Progenitor cell of endocrine pancreas (in vitro differentiated cells): Measurements from ENCODE around the gene NHSL2. TPM values are rescaled to one million over a fixed set of nuclear protein-coding genes. Genes with fewer than 3 reads are reported as not detected.

ENCODE experiments used
- DNase-seq: peaks from one replicate; pipeline ENCODE4 v3.0.0; 2021; ENCODE audit warnings: low spot score; ENCODE audit not compliant: unreplicated experiment
- H3K27ac Mint-ChIP-seq: 2 replicates; pipeline ENCODE4 v1.8.0; 2021; ENCODE audit warnings: mild to moderate bottlenecking, moderate library complexity, mixed read lengths
- H3K27me3 Mint-ChIP-seq: 2 replicates; pipeline ENCODE4 v1.8.0; 2021; ENCODE audit warnings: mixed read lengths
- H3K36me3 Mint-ChIP-seq: 2 replicates; pipeline ENCODE4 v1.8.0; 2022; ENCODE audit warnings: mixed read lengths; ENCODE audit not compliant: insufficient read depth
- H3K4me1 Mint-ChIP-seq: 2 replicates; pipeline ENCODE4 v1.8.0; 2021; ENCODE audit warnings: low read depth, mixed read lengths
- H3K4me3 Mint-ChIP-seq: 2 replicates; pipeline ENCODE4 v1.8.0; 2021; ENCODE audit warnings: low read depth, mild to moderate bottlenecking, moderate library complexity, mixed read lengths
- H3K9me3 Mint-ChIP-seq: 2 replicates; pipeline ENCODE4 v1.8.0; 2021; ENCODE audit warnings: low read depth, mixed read lengths
- total RNA-seq: library from RNA; stranded (reverse); gene quantifications from 2 replicates; pipeline ENCODE4 v1.2.1, GENCODE V29; 2021
- TF ChIP-seq, protein P1 (sequence below): fragments of 200-600 bp; sonication (generic); IDR thresholded peaks from one replicate; pipeline ENCODE4 v1.5.0; 2021; ENCODE audit warnings: antibody characterized with exemption, mild to moderate bottlenecking; ENCODE audit not compliant: unreplicated experiment

NHSL2 gene
- total RNA-seq, 1 donor from 2014 or later, result 3.4 TPM

DNA sequence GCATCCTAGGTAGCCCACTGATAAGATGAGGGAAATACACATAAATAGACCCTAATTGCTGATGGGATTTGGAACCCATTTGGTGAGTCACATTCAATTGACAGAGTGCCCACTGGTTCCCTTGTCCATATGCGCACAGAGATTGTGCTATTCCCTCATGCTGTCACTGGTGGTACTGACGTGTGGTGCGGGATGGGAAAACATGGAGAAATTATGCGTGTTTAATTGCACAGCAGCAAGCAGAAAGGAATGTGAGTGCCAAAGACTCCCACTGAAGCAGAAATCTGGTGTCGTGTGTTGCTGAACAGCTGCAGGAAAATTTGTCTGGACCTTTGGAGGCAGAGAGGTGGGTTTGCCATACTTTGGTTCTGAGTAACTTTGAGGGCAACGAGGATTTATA lies 92.2 kb downstream of the NHSL2 start:
- H3K4me1 Mint-ChIP-seq, result no peaks in the 10 kb centered on the region
- peaks cover 6% of the 10 kb centered on the region for H3K9me3 Mint-ChIP-seq
- no peak overlapping the region for H3K4me3 Mint-ChIP-seq
- no peaks in the 10 kb centered on the region for H3K36me3 Mint-ChIP-seq
- no peaks in the 10 kb centered on the region for H3K27me3 Mint-ChIP-seq
- no peak for DNase-seq
- H3K27ac Mint-ChIP-seq, result no peak overlapping the region
- TF ChIP-seq, protein P1, sequence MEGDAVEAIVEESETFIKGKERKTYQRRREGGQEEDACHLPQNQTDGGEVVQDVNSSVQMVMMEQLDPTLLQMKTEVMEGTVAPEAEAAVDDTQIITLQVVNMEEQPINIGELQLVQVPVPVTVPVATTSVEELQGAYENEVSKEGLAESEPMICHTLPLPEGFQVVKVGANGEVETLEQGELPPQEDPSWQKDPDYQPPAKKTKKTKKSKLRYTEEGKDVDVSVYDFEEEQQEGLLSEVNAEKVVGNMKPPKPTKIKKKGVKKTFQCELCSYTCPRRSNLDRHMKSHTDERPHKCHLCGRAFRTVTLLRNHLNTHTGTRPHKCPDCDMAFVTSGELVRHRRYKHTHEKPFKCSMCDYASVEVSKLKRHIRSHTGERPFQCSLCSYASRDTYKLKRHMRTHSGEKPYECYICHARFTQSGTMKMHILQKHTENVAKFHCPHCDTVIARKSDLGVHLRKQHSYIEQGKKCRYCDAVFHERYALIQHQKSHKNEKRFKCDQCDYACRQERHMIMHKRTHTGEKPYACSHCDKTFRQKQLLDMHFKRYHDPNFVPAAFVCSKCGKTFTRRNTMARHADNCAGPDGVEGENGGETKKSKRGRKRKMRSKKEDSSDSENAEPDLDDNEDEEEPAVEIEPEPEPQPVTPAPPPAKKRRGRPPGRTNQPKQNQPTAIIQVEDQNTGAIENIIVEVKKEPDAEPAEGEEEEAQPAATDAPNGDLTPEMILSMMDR, result no peak

DNA sequence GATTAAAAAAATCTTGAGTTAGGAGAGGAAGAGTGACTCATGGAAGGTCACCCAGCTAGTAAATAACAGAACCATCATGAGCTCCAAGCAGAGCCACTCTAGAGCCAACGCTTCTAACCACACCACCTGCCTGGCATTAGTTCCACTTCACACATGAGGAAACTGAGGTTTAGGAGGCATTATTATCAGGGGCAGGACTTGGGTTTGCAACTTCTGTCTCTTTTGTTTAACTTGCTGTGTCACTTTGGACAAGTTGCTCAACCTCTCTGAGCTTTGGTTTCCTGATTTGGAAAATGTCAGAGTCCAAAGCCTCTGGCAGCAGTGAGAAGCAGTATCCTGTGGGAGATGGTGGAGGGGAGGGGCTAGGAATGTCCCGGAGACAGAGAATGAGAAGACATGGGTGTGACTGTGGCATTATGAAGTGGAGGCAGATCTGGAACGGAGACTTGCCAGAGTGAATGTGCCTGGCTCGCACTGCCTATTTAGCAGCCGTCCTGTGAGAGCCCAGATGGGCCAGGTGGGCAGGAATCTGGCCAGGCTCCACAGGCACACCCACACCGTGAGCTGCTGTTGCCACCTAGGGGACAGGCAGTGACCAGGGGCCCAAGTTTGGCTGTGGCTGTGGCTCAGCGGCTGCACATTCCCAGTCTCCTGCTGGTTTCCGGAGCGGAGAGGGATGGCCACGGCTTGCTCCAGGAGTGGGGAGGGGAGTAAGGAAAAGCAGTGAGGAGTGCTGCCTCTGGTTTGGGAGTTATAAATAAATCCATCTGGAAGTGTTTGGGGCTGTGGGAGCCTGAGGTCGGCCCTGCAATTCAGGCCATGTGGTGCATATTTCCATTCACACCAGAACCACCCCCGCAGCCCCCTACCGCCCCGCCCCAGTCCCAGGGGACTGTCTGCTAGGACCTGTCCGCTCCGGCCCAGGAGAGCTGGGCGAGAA lies 93.4 kb downstream of the NHSL2 start:
- H3K4me1 Mint-ChIP-seq, result no peaks in the 10 kb centered on the region
- H3K9me3 Mint-ChIP-seq, result peaks cover 10% of the 10 kb centered on the region
- H3K4me3 Mint-ChIP-seq, result no peak overlapping the region
- H3K27ac Mint-ChIP-seq, result no peak overlapping the region
- no peaks in the 10 kb centered on the region for H3K27me3 Mint-ChIP-seq
- DNase-seq, result no peak
- no peaks in the 10 kb centered on the region for H3K36me3 Mint-ChIP-seq
- TF ChIP-seq, protein P1, result peak; percentile 46

DNA sequence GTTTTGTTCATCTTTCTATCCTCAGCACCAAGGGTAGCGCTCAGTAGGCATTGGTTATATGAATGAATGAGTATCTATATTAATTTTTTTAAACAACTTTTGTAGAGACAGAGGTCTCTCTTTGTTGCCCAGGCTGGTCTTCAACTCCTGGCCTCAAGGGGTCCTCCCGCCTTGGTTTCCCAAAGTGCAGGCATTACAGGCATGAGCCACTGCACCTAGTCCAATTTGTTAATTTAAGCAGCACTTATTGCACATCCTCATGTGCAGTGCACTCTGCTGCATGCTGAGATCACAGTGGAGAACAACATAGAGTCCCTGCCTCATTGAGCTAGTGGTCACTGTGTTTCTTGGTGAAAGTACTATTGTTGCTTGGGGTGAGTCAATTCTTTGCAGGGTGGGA lies 94.4 kb downstream of the NHSL2 start:
- peaks cover 2% of the 10 kb centered on the region for H3K36me3 Mint-ChIP-seq
- no peak overlapping the region for H3K27ac Mint-ChIP-seq
- no peaks in the 10 kb centered on the region for H3K4me1 Mint-ChIP-seq
- H3K4me3 Mint-ChIP-seq, result no peak overlapping the region
- TF ChIP-seq, protein P1, result no peak
- H3K27me3 Mint-ChIP-seq, result no peaks in the 10 kb centered on the region
- DNase-seq, result no peak
- H3K9me3 Mint-ChIP-seq, result peaks cover 13% of the 10 kb centered on the region

DNA sequence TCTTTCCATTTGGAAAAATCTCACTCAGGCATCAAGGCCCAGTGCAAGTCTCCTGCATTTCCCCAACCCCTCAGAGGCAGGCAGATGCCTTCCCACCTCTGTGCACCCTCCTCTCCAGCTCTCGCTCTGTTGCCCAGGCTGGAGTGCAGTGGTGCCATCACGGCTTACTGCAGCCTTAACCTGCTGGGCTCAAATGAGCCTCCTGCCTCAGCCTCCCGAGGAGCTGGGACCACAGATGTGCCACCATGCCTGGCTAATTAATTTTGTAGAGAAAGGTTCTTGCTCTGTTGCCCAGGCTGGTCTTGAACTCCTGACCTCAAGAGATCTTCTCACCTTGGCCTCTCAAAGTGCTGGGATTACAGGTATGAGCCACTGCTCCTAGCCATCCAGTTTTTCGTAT lies 95.8 kb downstream of the NHSL2 start:
- Mint-ChIP-seq H3K4me3 (no peak overlapping the region), H3K27ac (no peak overlapping the region), H3K9me3 (peaks cover 13% of the 10 kb centered on the region), H3K4me1 (no peaks in the 10 kb centered on the region), H3K27me3 (no peaks in the 10 kb centered on the region), H3K36me3 (peaks cover 2% of the 10 kb centered on the region)
- TF ChIP-seq, protein P1, result no peak
- no peak for DNase-seq

DNA sequence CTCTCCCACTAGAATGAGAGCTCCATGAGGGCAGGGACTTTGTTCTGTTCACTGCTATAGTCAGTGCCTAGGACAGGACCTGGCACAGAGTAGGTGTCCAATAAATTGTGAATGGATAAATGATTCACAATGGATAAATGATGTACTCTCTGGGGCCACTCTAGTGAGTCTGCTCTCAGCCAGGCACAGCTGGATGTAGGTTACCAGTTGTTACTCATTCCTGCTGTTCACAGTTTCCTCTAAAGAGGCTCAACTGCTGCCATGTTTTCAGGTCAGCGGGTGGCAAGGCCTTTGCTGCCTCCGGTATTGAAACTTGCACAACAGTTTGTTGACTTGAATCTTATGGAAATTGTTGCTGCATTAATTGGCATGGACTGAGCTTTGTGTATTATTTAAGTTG lies 99.1 kb downstream of the NHSL2 start:
- no peak overlapping the region for H3K27ac Mint-ChIP-seq
- no peak for DNase-seq
- peaks cover 20% of the 10 kb centered on the region for H3K9me3 Mint-ChIP-seq
- no peaks in the 10 kb centered on the region for H3K27me3 Mint-ChIP-seq
- TF ChIP-seq, protein P1, result no peak
- peaks cover 2% of the 10 kb centered on the region for H3K36me3 Mint-ChIP-seq
- no peak overlapping the region for H3K4me3 Mint-ChIP-seq
- H3K4me1 Mint-ChIP-seq, result no peaks in the 10 kb centered on the region
